K562 (cell line): ENCODE data around the gene CUTC.

ENCODE experiments used
- ATF3 ChIP-seq, 2 experiments: fragments of 450-650 bp in 1 of 2; sonication (generic) in 1 of 2; formaldehyde crosslinking in 1 of 2; IDR thresholded peaks in 1 of 2; conservative IDR thresholded peaks in 1 of 2; 2 replicates each; pipeline versions ENCODE4 v1.6.1 to v1.8.1; 2016 to 2023; ENCODE audit warnings: mild to moderate bottlenecking in 2 of 2, moderate library complexity in 2 of 2, inconsistent platforms in 1 of 2, missing genetic modification reagents in 1 of 2
- CBX5 ChIP-seq: IDR thresholded peaks from 2 replicates; pipeline ENCODE4 v1.6.1; 2014; ENCODE audit warnings: low read depth, borderline replicate concordance
- CC2D1A ChIP-seq: fragments of 450-650 bp; IDR thresholded peaks from 2 replicates; pipeline ENCODE4 v1.6.1; 2017; ENCODE audit warnings: mild to moderate bottlenecking
- CEBPG ChIP-seq, 3 experiments: fragments of 200-800 bp in 1 of 3; sonication (Bioruptor generic) in 1 of 3; sonication (generic) in 1 of 3; formaldehyde crosslinking in 1 of 3; IDR thresholded peaks in 2 of 3; conservative IDR thresholded peaks in 1 of 3; 2 replicates each; pipeline versions ENCODE4 v1.6.1 to v1.8.0; 2016 to 2022; ENCODE audit warnings: missing compliant biosample characterization in 2 of 3, missing genetic modification characterization in 2 of 3, mild to moderate bottlenecking in 1 of 3, missing genetic modification reagents in 1 of 3
- CTCF ChIP-seq, 3 experiments: IDR thresholded peaks in 2 of 3; conservative IDR thresholded peaks in 1 of 3; 2 replicates each; pipeline ENCODE4 v1.5.1; 2011 to 2012; ENCODE audit warnings: low read length in 3 of 3, mild to moderate bottlenecking in 3 of 3, control low read depth in 2 of 3, improper control_type of control experiment in 1 of 3, inconsistent platforms in 1 of 3, low read depth in 1 of 3, mixed read lengths in 1 of 3, moderate library complexity in 1 of 3; ENCODE audit not compliant: insufficient read depth in 2 of 3
- GTF2F1 ChIP-seq: IDR thresholded peaks from 2 replicates; pipeline ENCODE4 v1.6.1; 2011; ENCODE audit warnings: low read depth, low read length, improper control_type of control experiment
- REST ChIP-seq, 2 experiments: fragments of 450-650 bp; formaldehyde crosslinking in 1 of 2; IDR thresholded peaks; 2 replicates each; pipeline versions ENCODE4 v1.4.0 to v1.6.1; 2014 to 2020; ENCODE audit warnings: mild to moderate bottlenecking in 2 of 2, borderline replicate concordance in 1 of 2, low read depth in 1 of 2
- SP2 ChIP-seq: IDR thresholded peaks from 2 replicates; pipeline ENCODE4 v1.6.1; 2011; ENCODE audit warnings: mild to moderate bottlenecking, low read depth, low read length, moderate library complexity; ENCODE audit not compliant: poor library complexity, severe bottlenecking; ENCODE audit errors: extremely low read depth
- SRSF9 ChIP-seq: fragments of 200-400 bp; formaldehyde crosslinking; IDR thresholded peaks from 2 replicates; pipeline ENCODE4 v1.6.1; 2017; ENCODE audit warnings: low read depth, low read length, borderline replicate concordance
- STAG1 ChIP-seq: sonication (generic); formaldehyde crosslinking; IDR thresholded peaks from 2 replicates; pipeline ENCODE4 v1.5.0; 2020; ENCODE audit warnings: missing genetic modification reagents, borderline replicate concordance
- TEAD4 ChIP-seq, 2 experiments: sonication (generic) in 1 of 2; formaldehyde crosslinking in 1 of 2; IDR thresholded peaks; 2 replicates each; pipeline versions ENCODE4 v1.6.1 to v1.8.0; 2012 to 2022; ENCODE audit warnings: borderline replicate concordance in 1 of 2, inconsistent platforms in 1 of 2, low read length in 1 of 2, mild to moderate bottlenecking in 1 of 2, missing genetic modification reagents in 1 of 2
- ZNF780A ChIP-seq: fragments of 250-450 bp; sonication (Bioruptor Pico); IDR thresholded peaks from 2 replicates; pipeline ENCODE4 v1.5.0; 2021; ENCODE audit warnings: mild to moderate bottlenecking

- TF ChIP-seq CBX5 (no peak), REST (IDR thresholded peaks at IDR 0.05; ENCODE audit: borderline replicate concordance) (no peak), REST (CRISPR knock-in tag; IDR thresholded peaks at IDR 0.05; ENCODE audit: low read depth) (no peak), TEAD4 (IDR thresholded peaks at IDR 0.05; ENCODE audit: low read length) (no peak), TEAD4 (CRISPR knock-in tag; IDR thresholded peaks at IDR 0.05; ENCODE audit: borderline replicate concordance) (no peak), SP2 (no peak), CEBPG (CRISPR knock-in tag; IDR thresholded peaks at IDR 0.05) (no peak), CEBPG (tag; conservative IDR thresholded peaks at IDR 0.05 in 1 of 2, IDR thresholded peaks at IDR 0.05 in 1 of 2) (no peak), STAG1 (CRISPR knock-in tag) (no peak), CTCF (IDR thresholded peaks at IDR 0.05 in 2 of 3, conservative IDR thresholded peaks at IDR 0.05 in 1 of 3; ENCODE audit: insufficient read depth in 2 of 3, low read depth in 1 of 3, low read length in 3 of 3) (no peak), CC2D1A (no peak), ZNF780A (CRISPR knock-in tag) (no peak), SRSF9 (no peak), GTF2F1 (no peak), ATF3 (IDR thresholded peaks at IDR 0.05) (no peak), ATF3 (CRISPR knock-in tag; conservative IDR thresholded peaks at IDR 0.05) (no peak)
These were observed 53.6 kb downstream of the CUTC start for GRCh38 chr10:99785646-99786045.
